ENCODE measurements around the gene GALNT16. TPM values are rescaled to one million over a fixed set of nuclear protein-coding genes. Genes with fewer than 3 reads are reported as not detected.

GALNT16 gene
- total RNA-seq, 1 experiment from 2014 or later: 0.33 TPM

GRCh38 chr14:69266572-69267345 is 6.8 kb downstream of the GALNT16 start:
- Histone ChIP-seq H3K27ac (ENCODE audit: low read length) (no peak overlapping the region), H4K20me1 (ENCODE audit: low read length) (no peaks in the 10 kb centered on the region), H2AFZ (ENCODE audit: low read length) (no peak overlapping the region), H3F3A (ENCODE audit: low read length, unreplicated experiment) (no peaks in the 10 kb centered on the region), H3K4me2 (ENCODE audit: low read length) (no peak overlapping the region), H3K27me3 (ENCODE audit: low read length) (peaks cover 21% of the 10 kb centered on the region), H3K36me3 (ENCODE audit: low read depth, low read length) (no peaks in the 10 kb centered on the region), H3K9me2 (replicated peaks; ENCODE audit: low read length) (no peaks in the 10 kb centered on the region), H3K9ac (ENCODE audit: low read length) (no peak overlapping the region), H3K9me3 (ENCODE audit: low read length) (no peaks in the 10 kb centered on the region), H3K4me3 (ENCODE audit: low read length) (no peak overlapping the region), H3K4me1 (ENCODE audit: insufficient read depth, low read length) (peaks cover 19% of the 10 kb centered on the region), H3K79me2 (ENCODE audit: low read length) (no peaks in the 10 kb centered on the region)
- ChIA-PET POLR2A (ENCODE audit: unreplicated experiment) (no interaction called here), CTCF (no interaction called here)
- ATAC-seq: no peak
- DNase-seq: no peak
- TF ChIP-seq EZH2 (IDR thresholded peaks at IDR 0.05; ENCODE audit: low read length, unreplicated experiment) (no peak), EZH2phosphoT487 (IDR thresholded peaks at IDR 0.05; ENCODE audit: borderline replicate concordance, low read length) (no peak), CTCF (conservative IDR thresholded peaks at IDR 0.05; ENCODE audit: low read depth, low read length) (no peak)
- intact Hi-C loops (cut with micrococcal nuclease): no loop called here
- no TSS peak for BruUV-seq (replicated peaks)

- POLR2A ChIA-PET (ENCODE audit: unreplicated experiment): no interaction called here
- H2AFZ ChIP-seq (ENCODE audit: low read length): no peak overlapping the region
- H4K20me1 ChIP-seq (ENCODE audit: low read length): no peaks in the 10 kb centered on the region
- H3K9me3 ChIP-seq (ENCODE audit: low read length): no peaks in the 10 kb centered on the region
- intact Hi-C loops (cut with micrococcal nuclease): no loop called here
- no peak overlapping the region for H3K4me3 ChIP-seq (ENCODE audit: low read length)
- H3K27ac ChIP-seq (ENCODE audit: low read length): no peak overlapping the region
- BruUV-seq (replicated peaks): no TSS peak
- H3K79me2 ChIP-seq (ENCODE audit: low read length): no peaks in the 10 kb centered on the region
- H3K36me3 ChIP-seq (ENCODE audit: low read depth, low read length): no peaks in the 10 kb centered on the region
- H3K27me3 ChIP-seq (ENCODE audit: low read length): peaks cover 13% of the 10 kb centered on the region
- no peak for DNase-seq
- H3K4me2 ChIP-seq (ENCODE audit: low read length): no peak overlapping the region
- H3K9me2 ChIP-seq (replicated peaks; ENCODE audit: low read length): no peaks in the 10 kb centered on the region
- TF ChIP-seq CTCF (conservative IDR thresholded peaks at IDR 0.05; ENCODE audit: low read depth, low read length) (no peak), EZH2 (IDR thresholded peaks at IDR 0.05; ENCODE audit: low read length, unreplicated experiment) (no peak), EZH2phosphoT487 (IDR thresholded peaks at IDR 0.05; ENCODE audit: borderline replicate concordance, low read length) (no peak)
- H3K9ac ChIP-seq (ENCODE audit: low read length): no peak overlapping the region
- ATAC-seq: no peak
- CTCF ChIA-PET: no interaction called here
- H3K4me1 ChIP-seq (ENCODE audit: insufficient read depth, low read length): peaks cover 19% of the 10 kb centered on the region
- H3F3A ChIP-seq (ENCODE audit: low read length, unreplicated experiment): no peaks in the 10 kb centered on the region
Observed at GRCh38 chr14:69267492-69267891, 7.5 kb downstream of the GALNT16 start.

GRCh38 chr14:69268223-69268622 is 8.3 kb downstream of the GALNT16 start:
- no peak overlapping the region for H3K4me2 ChIP-seq (ENCODE audit: low read length)
- ATAC-seq (no peak), DNase-seq (no peak)
- H3K4me3 ChIP-seq (ENCODE audit: low read length): no peak overlapping the region
- no peak overlapping the region for H3K9ac ChIP-seq (ENCODE audit: low read length)
- no TSS peak for BruUV-seq (replicated peaks)
- intact Hi-C loops (cut with micrococcal nuclease): no loop called here
- CTCF ChIA-PET: no interaction called here
- no peaks in the 10 kb centered on the region for H3K36me3 ChIP-seq (ENCODE audit: low read depth, low read length)
- H4K20me1 ChIP-seq (ENCODE audit: low read length): no peaks in the 10 kb centered on the region
- H3K4me1 ChIP-seq (ENCODE audit: insufficient read depth, low read length): peaks cover 18% of the 10 kb centered on the region
- no peak overlapping the region for H2AFZ ChIP-seq (ENCODE audit: low read length)
- no peaks in the 10 kb centered on the region for H3K9me2 ChIP-seq (replicated peaks; ENCODE audit: low read length)
- TF ChIP-seq EZH2 (IDR thresholded peaks at IDR 0.05; ENCODE audit: low read length, unreplicated experiment): no peak
- TF ChIP-seq CTCF (conservative IDR thresholded peaks at IDR 0.05; ENCODE audit: low read depth, low read length): no peak
- no peak for TF ChIP-seq EZH2phosphoT487 (IDR thresholded peaks at IDR 0.05; ENCODE audit: borderline replicate concordance, low read length)
- POLR2A ChIA-PET (ENCODE audit: unreplicated experiment): no interaction called here
- no peak overlapping the region for H3K27ac ChIP-seq (ENCODE audit: low read length)
- no peaks in the 10 kb centered on the region for H3F3A ChIP-seq (ENCODE audit: low read length, unreplicated experiment)
- no peaks in the 10 kb centered on the region for H3K79me2 ChIP-seq (ENCODE audit: low read length)
- no peaks in the 10 kb centered on the region for H3K9me3 ChIP-seq (ENCODE audit: low read length)
- H3K27me3 ChIP-seq (ENCODE audit: low read length): peaks cover 11% of the 10 kb centered on the region

Data from PC-3 (cell line).